HEK293 (cell line): ENCODE measurements around the gene DPT.

ENCODE experiments used
- CTCF ChIA-PET: fragments of 350-600 bp; formaldehyde crosslinking; extraction: SDS; loops from one replicate; lab custom pipeline; 2021; ENCODE audit warnings: antibody characterized with exemption; lab: Yijun Ruan, JAX
- POLR2A ChIA-PET: fragments of 300-600 bp; formaldehyde crosslinking; extraction: SDS; loops from one replicate; lab custom pipeline; 2020; ENCODE audit warnings: antibody characterized with exemption, inconsistent platforms; lab: Yijun Ruan, JAX
- H3K27ac ChIP-seq: fragments of 200-500 bp; sonication (Bioruptor generic); 2 replicates; pipeline ENCODE4 v1.5.1; 2014; ENCODE audit warnings: low read depth, low read length, control low read depth, inconsistent platforms; ENCODE audit errors: extremely low read depth
- H3K36me3 ChIP-seq, 2 experiments: fragments of 200-500 bp in 1 of 2; sonication (Bioruptor generic) in 1 of 2; 1 replicate in 1 of 2; 2 replicates in 1 of 2; pipeline ENCODE4 v1.5.1; 2014 to 2017; ENCODE audit warnings: inconsistent platforms in 2 of 2, low read length in 2 of 2; ENCODE audit not compliant: control insufficient read depth in 2 of 2, insufficient read depth in 1 of 2
- H3K4me1 ChIP-seq: fragments of 200-500 bp; sonication (Bioruptor generic); 2 replicates; pipeline ENCODE4 v1.5.1; 2014; ENCODE audit warnings: mild to moderate bottlenecking, low read length, inconsistent platforms; ENCODE audit not compliant: control insufficient read depth, insufficient read depth
- H3K4me3 ChIP-seq: 2 replicates; pipeline ENCODE4 v1.5.1; 2011; ENCODE audit warnings: low read depth, mild to moderate bottlenecking, control low read depth, low read length, moderate library complexity
- H3K9me3 ChIP-seq: fragments of 200-500 bp; sonication (Bioruptor generic); 2 replicates; pipeline ENCODE4 v1.5.1; 2014; ENCODE audit warnings: low read depth, low read length, inconsistent platforms; ENCODE audit not compliant: control insufficient read depth, insufficient read depth
- GFI1B ChIP-seq: fragments of 450-650 bp; formaldehyde crosslinking; IDR thresholded peaks from 2 replicates; pipeline ENCODE4 v1.5.1; 2016; ENCODE audit warnings: missing biosample characterization, missing genetic modification characterization
- TCF7L2 ChIP-seq: IDR thresholded peaks from 2 replicates; pipeline ENCODE4 v1.6.1; 2011; ENCODE audit warnings: low read depth, mild to moderate bottlenecking, inconsistent platforms, low read length, moderate library complexity, borderline replicate concordance
- TRIM28 ChIP-seq: IDR thresholded peaks from 2 replicates; pipeline ENCODE4 v1.6.1; 2011; ENCODE audit warnings: low read length, control low read depth, borderline replicate concordance
- ZNF138 ChIP-seq: fragments of 450-650 bp; formaldehyde crosslinking; IDR thresholded peaks from 2 replicates; pipeline ENCODE4 v1.5.1; 2016; ENCODE audit warnings: missing biosample characterization, missing genetic modification characterization, borderline replicate concordance
- ZNF202 ChIP-seq: fragments of 450-650 bp; formaldehyde crosslinking; IDR thresholded peaks from 2 replicates; pipeline ENCODE4 v1.5.1; 2016; ENCODE audit warnings: missing biosample characterization, missing genetic modification characterization, borderline replicate concordance
- ZNF335 ChIP-seq: fragments of 450-650 bp; formaldehyde crosslinking; conservative IDR thresholded peaks from 2 replicates; pipeline ENCODE4 v1.5.1; 2016; ENCODE audit warnings: missing biosample characterization, missing genetic modification characterization
- ZNF341 ChIP-seq: fragments of 450-650 bp; formaldehyde crosslinking; IDR thresholded peaks from 2 replicates; pipeline ENCODE4; 2016; ENCODE audit warnings: low read depth, missing biosample characterization, missing genetic modification characterization
- ZNF354C ChIP-seq: fragments of 450-650 bp; formaldehyde crosslinking; IDR thresholded peaks from 2 replicates; pipeline ENCODE4 v1.5.1; 2016; ENCODE audit warnings: missing biosample characterization, missing genetic modification characterization, low read depth, borderline replicate concordance
- ZNF600 ChIP-seq: fragments of 450-650 bp; formaldehyde crosslinking; IDR thresholded peaks from 2 replicates; pipeline ENCODE4 v1.5.1; 2016; ENCODE audit warnings: missing biosample characterization, missing genetic modification characterization
- ZNF654 ChIP-seq: fragments of 450-650 bp; formaldehyde crosslinking; IDR thresholded peaks from 2 replicates; pipeline ENCODE4 v1.5.1; 2016; ENCODE audit warnings: low read depth, missing biosample characterization, missing genetic modification characterization
- ZNF658 ChIP-seq: fragments of 450-650 bp; formaldehyde crosslinking; IDR thresholded peaks from 2 replicates; pipeline ENCODE4; 2016; ENCODE audit warnings: missing biosample characterization, missing genetic modification characterization
- ZNF792 ChIP-seq: fragments of 450-650 bp; formaldehyde crosslinking; IDR thresholded peaks from 2 replicates; pipeline ENCODE4 v1.5.1; 2016; ENCODE audit warnings: missing biosample characterization, missing genetic modification characterization
- ZSCAN23 ChIP-seq: fragments of 450-650 bp; formaldehyde crosslinking; IDR thresholded peaks from 2 replicates; pipeline ENCODE4 v1.5.1; 2016; ENCODE audit warnings: missing biosample characterization, missing genetic modification characterization
- TF ChIP-seq, protein P1 (sequence below): fragments of 450-650 bp; formaldehyde crosslinking; IDR thresholded peaks from 2 replicates; pipeline ENCODE4 v1.5.1; 2016; ENCODE audit warnings: missing biosample characterization, missing genetic modification characterization
- TF ChIP-seq, protein P2 (sequence below): fragments of 450-650 bp; formaldehyde crosslinking; optimal IDR thresholded peaks from 2 replicates; pipeline ENCODE3; 2016; ENCODE audit warnings: missing biosample characterization, mild to moderate bottlenecking, missing genetic modification characterization
- TF ChIP-seq, protein P3 (sequence below): fragments of 450-650 bp; formaldehyde crosslinking; conservative IDR thresholded peaks from 2 replicates; pipeline ENCODE4 v1.5.1; 2016; ENCODE audit warnings: low read depth, missing biosample characterization, missing genetic modification characterization

DPT gene

DNA sequence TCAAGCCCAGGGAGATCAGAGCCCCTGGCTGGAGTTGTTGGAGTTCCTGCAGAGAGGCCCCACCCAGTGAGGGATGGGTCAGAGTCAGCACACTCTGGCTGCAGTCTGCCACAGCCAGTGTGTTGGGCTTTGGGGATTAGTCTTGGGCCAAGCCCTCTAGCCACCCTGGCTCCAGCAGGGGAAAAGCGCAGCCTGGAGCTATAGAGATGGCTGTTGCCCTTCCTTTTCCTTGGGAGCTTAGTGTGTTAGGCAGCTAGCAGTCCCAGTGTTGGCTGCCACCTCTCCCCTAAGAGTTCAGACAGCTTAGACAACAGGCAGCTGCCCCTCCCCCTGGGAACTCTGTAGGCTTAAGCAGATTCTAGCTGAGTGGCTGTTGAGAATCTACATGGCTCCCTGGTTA lies 45.1 kb downstream of the DPT start:
- CTCF ChIA-PET = no interaction called here
- no peaks in the 10 kb centered on the region for H3K9me3 ChIP-seq
- H3K36me3 ChIP-seq = no peaks in the 10 kb centered on the region
- peaks cover 3% of the 10 kb centered on the region; the same call in 1 of the 2 replicates for H3K4me1 ChIP-seq
- no peak overlapping the region for H3K4me3 ChIP-seq
- no peak overlapping the region for H3K27ac ChIP-seq
- TF ChIP-seq ZNF341 (tag by site-specific recombination) (no peak), ZNF600 (tag by site-specific recombination) (no peak), TCF7L2 (no peak), ZNF354C (no peak), ZNF202 (tag by site-specific recombination) (no peak), GFI1B (tag by site-specific recombination) (no peak), ZNF138 (tag by site-specific recombination) (no peak), ZNF792 (tag by site-specific recombination) (no peak), ZSCAN23 (tag by site-specific recombination) (no peak), ZNF654 (no peak), ZNF335 (tag by site-specific recombination) (no peak), ZNF658 (tag by site-specific recombination) (no peak)
- TF ChIP-seq, protein P1, sequence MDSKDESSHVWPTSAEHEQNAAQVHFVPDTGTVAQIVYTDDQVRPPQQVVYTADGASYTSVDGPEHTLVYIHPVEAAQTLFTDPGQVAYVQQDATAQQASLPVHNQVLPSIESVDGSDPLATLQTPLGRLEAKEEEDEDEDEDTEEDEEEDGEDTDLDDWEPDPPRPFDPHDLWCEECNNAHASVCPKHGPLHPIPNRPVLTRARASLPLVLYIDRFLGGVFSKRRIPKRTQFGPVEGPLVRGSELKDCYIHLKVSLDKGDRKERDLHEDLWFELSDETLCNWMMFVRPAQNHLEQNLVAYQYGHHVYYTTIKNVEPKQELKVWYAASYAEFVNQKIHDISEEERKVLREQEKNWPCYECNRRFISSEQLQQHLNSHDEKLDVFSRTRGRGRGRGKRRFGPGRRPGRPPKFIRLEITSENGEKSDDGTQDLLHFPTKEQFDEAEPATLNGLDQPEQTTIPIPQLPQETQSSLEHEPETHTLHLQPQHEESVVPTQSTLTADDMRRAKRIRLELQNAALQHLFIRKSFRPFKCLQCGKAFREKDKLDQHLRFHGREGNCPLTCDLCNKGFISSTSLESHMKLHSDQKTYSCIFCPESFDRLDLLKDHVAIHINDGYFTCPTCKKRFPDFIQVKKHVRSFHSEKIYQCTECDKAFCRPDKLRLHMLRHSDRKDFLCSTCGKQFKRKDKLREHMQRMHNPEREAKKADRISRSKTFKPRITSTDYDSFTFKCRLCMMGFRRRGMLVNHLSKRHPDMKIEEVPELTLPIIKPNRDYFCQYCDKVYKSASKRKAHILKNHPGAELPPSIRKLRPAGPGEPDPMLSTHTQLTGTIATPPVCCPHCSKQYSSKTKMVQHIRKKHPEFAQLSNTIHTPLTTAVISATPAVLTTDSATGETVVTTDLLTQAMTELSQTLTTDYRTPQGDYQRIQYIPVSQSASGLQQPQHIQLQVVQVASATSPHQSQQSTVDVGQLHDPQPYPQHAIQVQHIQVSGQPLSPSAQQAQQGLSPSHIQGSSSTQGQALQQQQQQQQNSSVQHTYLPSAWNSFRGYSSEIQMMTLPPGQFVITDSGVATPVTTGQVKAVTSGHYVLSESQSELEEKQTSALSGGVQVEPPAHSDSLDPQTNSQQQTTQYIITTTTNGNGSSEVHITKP (tag by site-specific recombination) = no peak
- TF ChIP-seq, protein P2, sequence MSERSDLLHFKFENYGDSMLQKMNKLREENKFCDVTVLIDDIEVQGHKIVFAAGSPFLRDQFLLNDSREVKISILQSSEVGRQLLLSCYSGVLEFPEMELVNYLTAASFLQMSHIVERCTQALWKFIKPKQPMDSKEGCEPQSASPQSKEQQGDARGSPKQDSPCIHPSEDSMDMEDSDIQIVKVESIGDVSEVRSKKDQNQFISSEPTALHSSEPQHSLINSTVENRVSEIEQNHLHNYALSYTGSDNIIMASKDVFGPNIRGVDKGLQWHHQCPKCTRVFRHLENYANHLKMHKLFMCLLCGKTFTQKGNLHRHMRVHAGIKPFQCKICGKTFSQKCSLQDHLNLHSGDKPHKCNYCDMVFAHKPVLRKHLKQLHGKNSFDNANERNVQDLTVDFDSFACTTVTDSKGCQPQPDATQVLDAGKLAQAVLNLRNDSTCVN (tag by site-specific recombination) = no peak
- TF ChIP-seq, all 188 proteins: peak for 0
- POLR2A ChIA-PET = no interaction called here

DNA sequence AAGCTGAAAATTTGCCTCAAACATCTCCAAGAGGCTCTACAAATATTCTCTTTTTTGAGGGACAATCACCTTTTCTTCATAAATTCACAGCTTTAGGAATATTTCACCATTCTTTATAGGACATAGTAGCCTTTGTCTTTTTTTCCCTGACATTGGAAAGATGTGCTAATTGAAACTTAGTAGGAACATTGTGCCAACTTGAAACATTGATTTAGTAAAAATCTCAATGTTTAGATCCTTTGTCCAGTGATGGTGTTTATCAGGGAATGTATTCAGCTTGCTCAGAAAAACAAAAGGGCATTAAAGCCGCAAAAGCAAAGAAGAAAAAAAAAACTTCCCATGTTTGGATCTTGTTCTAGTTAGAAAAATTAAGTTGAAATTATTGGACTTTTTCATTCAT lies 52.1 kb downstream of the DPT start:
- Histone ChIP-seq H3K27ac (no peak overlapping the region), H3K4me3 (no peak overlapping the region), H3K4me1 (no peaks in the 10 kb centered on the region), H3K9me3 (no peaks in the 10 kb centered on the region; the same call in 1 of the 2 replicates), H3K36me3 (no peaks in the 10 kb centered on the region)
- ChIA-PET POLR2A (no interaction called here), CTCF (interaction anchor here (1.3 kb wide), 1 partner anchor 9 kb away, joined by 3 read pairs; no protein-coding TSS in a partner anchor)
- TF ChIP-seq, protein P3, sequence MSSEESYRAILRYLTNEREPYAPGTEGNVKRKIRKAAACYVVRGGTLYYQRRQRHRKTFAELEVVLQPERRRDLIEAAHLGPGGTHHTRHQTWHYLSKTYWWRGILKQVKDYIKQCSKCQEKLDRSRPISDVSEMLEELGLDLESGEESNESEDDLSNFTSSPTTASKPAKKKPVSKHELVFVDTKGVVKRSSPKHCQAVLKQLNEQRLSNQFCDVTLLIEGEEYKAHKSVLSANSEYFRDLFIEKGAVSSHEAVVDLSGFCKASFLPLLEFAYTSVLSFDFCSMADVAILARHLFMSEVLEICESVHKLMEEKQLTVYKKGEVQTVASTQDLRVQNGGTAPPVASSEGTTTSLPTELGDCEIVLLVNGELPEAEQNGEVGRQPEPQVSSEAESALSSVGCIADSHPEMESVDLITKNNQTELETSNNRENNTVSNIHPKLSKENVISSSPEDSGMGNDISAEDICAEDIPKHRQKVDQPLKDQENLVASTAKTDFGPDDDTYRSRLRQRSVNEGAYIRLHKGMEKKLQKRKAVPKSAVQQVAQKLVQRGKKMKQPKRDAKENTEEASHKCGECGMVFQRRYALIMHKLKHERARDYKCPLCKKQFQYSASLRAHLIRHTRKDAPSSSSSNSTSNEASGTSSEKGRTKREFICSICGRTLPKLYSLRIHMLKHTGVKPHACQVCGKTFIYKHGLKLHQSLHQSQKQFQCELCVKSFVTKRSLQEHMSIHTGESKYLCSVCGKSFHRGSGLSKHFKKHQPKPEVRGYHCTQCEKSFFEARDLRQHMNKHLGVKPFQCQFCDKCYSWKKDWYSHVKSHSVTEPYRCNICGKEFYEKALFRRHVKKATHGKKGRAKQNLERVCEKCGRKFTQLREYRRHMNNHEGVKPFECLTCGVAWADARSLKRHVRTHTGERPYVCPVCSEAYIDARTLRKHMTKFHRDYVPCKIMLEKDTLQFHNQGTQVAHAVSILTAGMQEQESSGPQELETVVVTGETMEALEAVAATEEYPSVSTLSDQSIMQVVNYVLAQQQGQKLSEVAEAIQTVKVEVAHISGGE (tag by site-specific recombination) = no peak
- no peak for TF ChIP-seq TRIM28
